Measurements from ENCODE around the gene NMRK2. TPM values are rescaled to one million over a fixed set of nuclear protein-coding genes. Genes with fewer than 3 reads are reported as not detected.

Gene NMRK2
- total RNA-seq, 4 donors from 2014 or later, result 0.39 to 2.1 (median 0.69) TPM; not detected in 1

DNA sequence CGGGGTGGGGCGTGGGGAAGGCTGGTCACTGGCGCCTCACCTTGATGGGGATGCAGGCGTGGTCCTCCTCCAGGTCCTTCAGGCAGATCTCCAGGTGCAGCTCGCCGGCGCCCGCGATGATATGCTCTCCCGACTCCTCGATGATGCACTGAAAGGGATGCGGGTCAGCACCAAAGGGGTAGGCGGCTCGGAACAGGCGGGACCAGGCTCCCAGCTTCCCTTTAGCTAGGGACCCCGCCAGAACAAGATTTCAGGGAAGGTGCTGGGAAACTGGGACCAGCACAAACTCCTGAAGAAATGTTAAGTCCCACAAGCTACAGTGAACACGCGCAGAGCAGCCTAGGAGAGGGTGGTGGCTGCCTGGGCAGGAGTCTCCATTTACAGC lies 46.4 kb downstream of the NMRK2 start:
- no peak for DNase-seq (ENCODE audit: extremely low spot score)
- H3K4me1 ChIP-seq, result peaks cover 22 to 55% (median 40%) of the 10 kb centered on the region in 4 donors
- intact Hi-C loops (cut with DNase I), result loop anchor here (10.0 kb wide), 1 partner anchor 214 kb away; the partner anchor contains the start of genes APBA3 and MRPL54
- WGBS, result 91% methylated on average over 11 of the region's 18 CpGs
- no peaks in the 10 kb centered on the region for H3K9me3 ChIP-seq
- H3K36me3 ChIP-seq, result peaks cover 83 to 94% (median 93%) of the 10 kb centered on the region in 4 donors
- TF ChIP-seq POLR2AphosphoS5 (IDR thresholded peaks at IDR 0.05), result no peak
- TF ChIP-seq POLR2A (IDR thresholded peaks at IDR 0.05; ENCODE audit: low read depth), result no peak
- no peak for TF ChIP-seq EP300 (IDR thresholded peaks at IDR 0.05)
- TF ChIP-seq, protein P1, sequence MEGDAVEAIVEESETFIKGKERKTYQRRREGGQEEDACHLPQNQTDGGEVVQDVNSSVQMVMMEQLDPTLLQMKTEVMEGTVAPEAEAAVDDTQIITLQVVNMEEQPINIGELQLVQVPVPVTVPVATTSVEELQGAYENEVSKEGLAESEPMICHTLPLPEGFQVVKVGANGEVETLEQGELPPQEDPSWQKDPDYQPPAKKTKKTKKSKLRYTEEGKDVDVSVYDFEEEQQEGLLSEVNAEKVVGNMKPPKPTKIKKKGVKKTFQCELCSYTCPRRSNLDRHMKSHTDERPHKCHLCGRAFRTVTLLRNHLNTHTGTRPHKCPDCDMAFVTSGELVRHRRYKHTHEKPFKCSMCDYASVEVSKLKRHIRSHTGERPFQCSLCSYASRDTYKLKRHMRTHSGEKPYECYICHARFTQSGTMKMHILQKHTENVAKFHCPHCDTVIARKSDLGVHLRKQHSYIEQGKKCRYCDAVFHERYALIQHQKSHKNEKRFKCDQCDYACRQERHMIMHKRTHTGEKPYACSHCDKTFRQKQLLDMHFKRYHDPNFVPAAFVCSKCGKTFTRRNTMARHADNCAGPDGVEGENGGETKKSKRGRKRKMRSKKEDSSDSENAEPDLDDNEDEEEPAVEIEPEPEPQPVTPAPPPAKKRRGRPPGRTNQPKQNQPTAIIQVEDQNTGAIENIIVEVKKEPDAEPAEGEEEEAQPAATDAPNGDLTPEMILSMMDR (IDR thresholded peaks at IDR 0.05), result no peak
- no peaks in the 10 kb centered on the region for H3K27me3 ChIP-seq
- H3K27ac ChIP-seq (replicated peaks in 1 of 4), result no peak overlapping the region
- H3K4me3 ChIP-seq, result no peak overlapping the region

DNA sequence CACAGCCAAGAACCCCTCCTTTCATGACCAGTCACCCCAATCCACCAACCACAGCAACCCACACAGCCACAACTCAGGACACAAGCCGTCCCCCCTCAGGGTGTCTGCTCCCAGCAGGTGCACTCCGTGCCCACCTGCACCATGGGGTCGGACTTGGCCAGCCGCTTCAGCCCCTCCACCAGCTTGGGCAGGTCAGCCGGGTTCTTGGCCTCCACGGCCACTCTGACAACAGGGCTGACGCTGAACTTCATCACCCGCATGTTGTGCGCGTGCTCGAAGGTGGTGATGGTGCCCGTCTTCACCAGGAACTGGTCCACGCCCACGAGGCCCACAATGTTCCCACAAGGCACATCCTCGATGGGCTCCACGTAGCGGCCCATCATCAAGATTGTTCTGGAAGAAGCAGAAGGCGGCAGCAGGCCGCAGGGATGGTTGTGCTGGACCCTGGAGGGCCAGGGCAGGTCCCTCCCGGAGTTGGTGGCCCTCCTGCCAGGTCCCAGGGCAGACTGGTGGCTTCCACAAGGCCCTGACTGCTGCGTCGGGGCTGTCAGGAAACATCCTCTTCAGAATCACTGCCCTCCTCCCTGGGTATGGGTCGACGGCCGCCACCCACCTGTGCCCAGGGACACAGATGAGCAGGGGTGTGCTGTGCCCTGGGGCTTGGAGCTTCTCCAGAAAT lies 46.9 kb downstream of the NMRK2 start:
- DNase-seq (ENCODE audit: extremely low spot score), result no peak
- TF ChIP-seq, protein P1 (IDR thresholded peaks at IDR 0.05), result no peak
- TF ChIP-seq POLR2AphosphoS5 (IDR thresholded peaks at IDR 0.05) (no peak), EP300 (IDR thresholded peaks at IDR 0.05) (no peak), POLR2A (IDR thresholded peaks at IDR 0.05; ENCODE audit: low read depth) (no peak)
- H3K9me3 ChIP-seq, result no peaks in the 10 kb centered on the region
- H3K36me3 ChIP-seq, result peaks cover 83 to 95% (median 93%) of the 10 kb centered on the region in 4 donors
- WGBS, result 93% methylated on average over 17 of the region's 25 CpGs
- peaks cover 23 to 58% (median 41%) of the 10 kb centered on the region in 4 donors for H3K4me1 ChIP-seq
- no peak overlapping the region for H3K4me3 ChIP-seq
- intact Hi-C loops (cut with DNase I), result loop anchor here (10.0 kb wide), 2 partner anchors 155 to 215 kb away; partner anchors contain the start of genes APBA3 and MRPL54
- H3K27me3 ChIP-seq, result no peaks in the 10 kb centered on the region
- no peak overlapping the region for H3K27ac ChIP-seq (replicated peaks in 1 of 4)

DNA sequence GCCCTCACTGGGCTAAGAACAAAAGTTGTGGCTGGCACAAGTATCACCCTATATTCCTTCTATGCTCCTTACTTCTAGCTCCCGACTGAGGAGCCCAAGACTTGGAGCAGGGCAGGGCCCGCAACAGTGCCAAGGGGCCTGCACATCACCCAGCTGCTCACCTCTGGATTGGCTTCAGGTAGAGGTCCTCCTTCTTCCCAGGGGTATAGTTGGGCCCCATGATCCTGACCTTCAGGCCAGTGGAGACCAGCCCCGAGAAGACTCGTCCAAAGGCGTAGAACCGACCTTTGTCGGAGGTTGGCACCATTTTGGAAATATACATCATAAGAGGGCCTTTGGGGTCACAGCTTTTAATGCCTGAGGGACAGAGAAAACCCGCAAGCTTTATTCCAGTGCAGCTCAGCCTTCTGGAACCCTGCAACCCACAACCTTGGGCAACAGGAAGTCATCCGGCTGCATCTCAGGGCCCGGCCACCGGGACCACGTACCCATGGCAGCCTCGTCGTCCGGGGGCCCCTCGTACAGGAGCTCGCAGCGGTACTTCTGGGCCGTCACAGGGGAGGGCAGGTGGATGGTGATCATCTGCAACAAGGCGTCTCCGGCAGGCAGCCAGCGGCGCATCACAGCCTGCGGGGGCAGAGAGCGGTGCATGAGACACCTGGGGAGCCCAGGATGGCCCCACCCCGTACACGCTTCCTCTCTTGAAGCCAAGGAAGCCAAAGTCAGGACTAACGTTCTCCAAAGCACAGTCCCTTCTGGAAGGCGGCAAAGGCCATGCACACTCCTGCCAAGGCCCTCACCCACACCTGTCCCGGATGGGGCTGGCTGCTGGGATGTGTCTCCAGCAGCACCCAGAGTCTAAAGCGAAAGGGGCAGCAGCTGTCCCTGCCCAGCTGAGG lies 47.7 kb downstream of the NMRK2 start:
- TF ChIP-seq, protein P1 (IDR thresholded peaks at IDR 0.05), result no peak
- TF ChIP-seq POLR2A (IDR thresholded peaks at IDR 0.05; ENCODE audit: low read depth) (no peak), POLR2AphosphoS5 (IDR thresholded peaks at IDR 0.05) (no peak), EP300 (IDR thresholded peaks at IDR 0.05) (no peak)
- peak overlapping the region in 1 of 4 donors; percentile 97 for H3K27ac ChIP-seq (replicated peaks in 1 of 4)
- H3K36me3 ChIP-seq, result peaks cover 83 to 88% (median 86%) of the 10 kb centered on the region in 4 donors
- peaks cover 25 to 60% (median 44%) of the 10 kb centered on the region in 4 donors for H3K4me1 ChIP-seq
- no peaks in the 10 kb centered on the region for H3K9me3 ChIP-seq
- intact Hi-C loops (cut with DNase I), result loop anchor here (10.0 kb wide), 1 partner anchor 154 kb away; no protein-coding TSS in a partner anchor
- WGBS, result 90% methylated on average over 4 of the region's 31 CpGs
- no peaks in the 10 kb centered on the region for H3K27me3 ChIP-seq
- DNase-seq (ENCODE audit: extremely low spot score), result no peak
- no peak overlapping the region for H3K4me3 ChIP-seq

DNA sequence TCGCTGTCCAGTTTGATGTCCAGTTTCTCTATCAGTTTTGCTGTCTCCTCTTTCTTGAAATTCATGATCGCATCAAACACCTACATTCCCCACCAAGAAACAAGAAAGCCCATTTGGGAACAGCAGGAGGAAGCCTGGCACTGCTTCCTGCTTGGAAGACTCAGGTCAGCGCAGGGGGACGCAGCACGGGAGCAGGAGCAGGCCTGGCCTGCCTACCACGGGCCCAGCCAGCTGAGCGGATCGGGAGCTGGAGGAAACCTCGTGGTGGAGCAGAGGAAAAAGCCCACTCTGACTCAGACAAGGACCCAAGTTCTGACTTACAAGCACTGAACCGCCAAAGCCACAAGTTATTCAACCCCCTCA lies 48.5 kb downstream of the NMRK2 start:
- 87% methylated on average over 10 of the region's 10 CpGs for WGBS
- TF ChIP-seq POLR2AphosphoS5 (IDR thresholded peaks at IDR 0.05), result no peak
- TF ChIP-seq, protein P1 (IDR thresholded peaks at IDR 0.05), result no peak
- no peak for TF ChIP-seq EP300 (IDR thresholded peaks at IDR 0.05)
- no peak for TF ChIP-seq POLR2A (IDR thresholded peaks at IDR 0.05; ENCODE audit: low read depth)
- Histone ChIP-seq H3K4me1 (peaks cover 31 to 63% (median 51%) of the 10 kb centered on the region in 4 donors), H3K36me3 (peaks cover 76 to 80% (median 78%) of the 10 kb centered on the region in 4 donors), H3K4me3 (no peak overlapping the region), H3K27ac (replicated peaks in 1 of 4) (peak overlapping the region in 2 of 4 donors; percentile 93 to 97), H3K9me3 (no peaks in the 10 kb centered on the region), H3K27me3 (no peaks in the 10 kb centered on the region)
- DNase-seq (ENCODE audit: extremely low spot score), result no peak
- intact Hi-C loops (cut with DNase I), result loop anchor here (10.0 kb wide), 1 partner anchor 153 kb away; no protein-coding TSS in a partner anchor

Measured in esophagus muscularis mucosa (tissue), 4 donors.